GM12878 (cell line): Measurements from ENCODE around the gene MT1B.

Experiments used
- CTCF ChIP-seq, 3 experiments: IDR thresholded peaks in 2 of 3; conservative IDR thresholded peaks in 1 of 3; 2 replicates each; pipeline ENCODE4 v1.5.1; 2011; ENCODE audit warnings: low read depth in 3 of 3, low read length in 3 of 3, mild to moderate bottlenecking in 3 of 3, control low read depth in 2 of 3, moderate library complexity in 2 of 3, inconsistent platforms in 1 of 3, mixed read lengths in 1 of 3; ENCODE audit not compliant: control insufficient read depth in 2 of 3, insufficient read depth in 1 of 3; ENCODE audit errors: extremely low read depth in 1 of 3
- GABPA ChIP-seq: IDR thresholded peaks from 2 replicates; pipeline ENCODE4 v1.6.1; 2014; ENCODE audit warnings: antibody characterized with exemption, low read depth, mild to moderate bottlenecking, inconsistent platforms
- HDAC2 ChIP-seq: fragments of 200-600 bp; sonication (generic); IDR thresholded peaks from 2 replicates; pipeline ENCODE4 v1.6.1; 2017
- MXI1 ChIP-seq: fragments of 150-350 bp; IDR thresholded peaks from 2 replicates; pipeline ENCODE4 v1.6.1; 2011; ENCODE audit warnings: low read depth, mild to moderate bottlenecking, inconsistent platforms, low read length, improper control_type of control experiment
- NBN ChIP-seq: fragments of 450-650 bp; IDR thresholded peaks from 2 replicates; pipeline ENCODE4 v1.6.1; 2016
- NFYA ChIP-seq: IDR thresholded peaks from 2 replicates; pipeline ENCODE4 v1.6.1; 2011; ENCODE audit warnings: low read depth, mild to moderate bottlenecking, low read length, improper control_type of control experiment, borderline replicate concordance
- POLR2AphosphoS5 ChIP-seq: IDR thresholded peaks from 2 replicates; pipeline ENCODE4 v1.6.1; 2011; ENCODE audit warnings: mild to moderate bottlenecking, low read length, inconsistent platforms
- SIN3A ChIP-seq: IDR thresholded peaks from 2 replicates; pipeline ENCODE4 v1.6.1; 2012; ENCODE audit warnings: low read depth, low read length, improper control_type of control experiment
- USF2 ChIP-seq: IDR thresholded peaks from 2 replicates; pipeline ENCODE4 v1.6.1; 2011; ENCODE audit warnings: low read depth, low read length, improper control_type of control experiment, borderline replicate concordance

- TF ChIP-seq POLR2AphosphoS5 = peak; percentile 78
- peak; percentile 51; the same call in 1 of the 2 replicates for TF ChIP-seq MXI1
- TF ChIP-seq GABPA = no peak
- TF ChIP-seq SIN3A = peak; percentile 56
- TF ChIP-seq NFYA = no peak
- no peak for TF ChIP-seq HDAC2
- TF ChIP-seq NBN = no peak
- TF ChIP-seq CTCF (IDR thresholded peaks at IDR 0.05 in 2 of 3, conservative IDR thresholded peaks at IDR 0.05 in 1 of 3; ENCODE audit: control insufficient read depth in 2 of 3, extremely low read depth in 1 of 3, insufficient read depth in 1 of 3, low read depth in 3 of 3, low read length in 3 of 3) = no peak
- no peak for TF ChIP-seq USF2
These were observed 43.4 kb upstream of the MT1B start, which contains the start of gene MT2A for GRCh38 chr16:56608043-56608875.
